ENCODE measurements around the gene TJP2.
A peak's percentile ranks its signal among the peaks of the same experiment; 100 is the strongest.

DNA sequence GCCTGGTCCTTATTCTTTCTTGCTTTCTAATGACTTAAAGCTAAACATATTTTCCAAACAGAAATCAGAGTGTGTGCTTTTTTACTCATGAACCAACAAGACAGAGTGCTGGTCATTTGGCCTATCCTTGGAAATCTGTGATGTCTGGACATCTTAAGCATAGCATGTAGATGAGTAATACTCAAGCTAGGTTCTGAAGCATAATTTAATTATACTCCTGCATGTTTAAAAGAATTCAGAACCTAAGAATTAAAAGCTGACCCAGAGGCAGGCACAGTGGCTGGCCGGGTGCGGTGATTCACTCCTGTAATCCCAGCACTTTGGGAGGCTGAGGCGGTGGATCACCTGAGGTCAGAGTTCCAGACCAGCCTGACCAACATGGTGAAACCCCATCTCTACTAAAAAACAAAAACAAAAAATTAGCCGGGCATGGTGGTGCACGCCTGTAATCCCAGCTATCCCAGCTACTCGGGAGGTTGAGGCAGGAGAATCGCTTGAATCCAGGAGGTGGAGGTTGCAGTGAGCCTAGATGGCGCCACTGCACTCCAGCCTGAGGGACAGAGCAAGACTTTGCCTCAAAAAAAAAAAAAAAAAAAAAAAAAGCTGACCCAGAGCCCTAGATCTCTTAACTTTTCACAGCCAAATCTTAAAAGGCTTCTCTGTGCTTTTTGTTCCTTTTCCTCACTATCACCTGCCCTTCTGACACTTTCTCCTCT lies 16.2 kb upstream of the TJP2 start:
- peak; percentile 21; the same call in 1 of the 2 replicates for TF ChIP-seq CTCF (IDR thresholded peaks at IDR 0.05; ENCODE audit: low read depth, low read length)
- TF ChIP-seq EZH2phosphoT487 (IDR thresholded peaks at IDR 0.05; ENCODE audit: low read depth) = no peak
